IgD-negative memory B cell (primary cell): ENCODE measurements around the gene ZNF511. TPM values are rescaled to one million over a fixed set of nuclear protein-coding genes. Genes with fewer than 3 reads are reported as not detected.
"Not testable (repeated sequence)": the region's sequence is repeated elsewhere in the genome, so short reads cannot be mapped to it uniquely, and the experiment has no call there.

Experiments
- H3K27ac Mint-ChIP-seq, 3 donors: one replicate each; pipeline ENCODE4 v1.8.0; 2020 to 2022; ENCODE audit warnings: mild to moderate bottlenecking in 3 of 3, mixed read lengths in 3 of 3, moderate library complexity in 1 of 3
- H3K27me3 Mint-ChIP-seq: one replicate; pipeline ENCODE4 v1.8.0; 2021; ENCODE audit warnings: mixed read lengths
- H3K36me3 Mint-ChIP-seq: one replicate; pipeline ENCODE4 v1.8.0; 2020; ENCODE audit warnings: mild to moderate bottlenecking, mixed read lengths
- H3K4me1 Mint-ChIP-seq, 3 donors: one replicate each; pipeline ENCODE4 v1.8.0; 2020 to 2022; ENCODE audit warnings: mixed read lengths in 3 of 3, mild to moderate bottlenecking in 1 of 3
- H3K4me3 Mint-ChIP-seq, 4 donors: one replicate each; pipeline ENCODE4 v1.8.0; 2020 to 2022; ENCODE audit warnings: mild to moderate bottlenecking in 4 of 4, mixed read lengths in 4 of 4, moderate library complexity in 3 of 4
- H3K9me3 Mint-ChIP-seq, 3 donors: one replicate each; pipeline ENCODE4 v1.8.0; 2020 to 2021; ENCODE audit warnings: mixed read lengths in 3 of 3, mild to moderate bottlenecking in 1 of 3
- polyA plus RNA-seq: library from polyadenylated mRNA; unstranded; fragments of 300-500 nt; fragmentation: Illumina TruSeq; gene quantifications from one replicate; pipeline ENCODE4 v1.2.3, GENCODE V29; 2021

The ZNF511 gene, protein sequence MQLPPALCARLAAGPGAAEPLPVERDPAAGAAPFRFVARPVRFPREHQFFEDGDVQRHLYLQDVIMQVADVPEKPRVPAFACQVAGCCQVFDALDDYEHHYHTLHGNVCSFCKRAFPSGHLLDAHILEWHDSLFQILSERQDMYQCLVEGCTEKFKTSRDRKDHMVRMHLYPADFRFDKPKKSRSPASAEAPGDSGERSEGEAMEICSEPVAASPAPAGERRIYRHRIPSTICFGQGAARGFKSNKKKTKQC
- 107 TPM for polyA plus RNA-seq

- Mint-ChIP-seq H3K9me3 (no peaks in the 10 kb centered on the region), H3K4me3 (peak within 1 kb of the TSS; percentile 91 to 99 (median 97)), H3K27ac (peak within 1 kb of the TSS; percentile 97 to 100 (median 99)), H3K27me3 (no peaks in the 10 kb centered on the region), H3K4me1 (peaks cover 21 to 24% (median 24%) of the 10 kb centered on the region in 3 donors), H3K36me3 (peaks cover 2% of the 10 kb centered on the region)
These were observed at the start of gene ZNF511, which contains the start of gene TUBGCP2 for GRCh38 chr10:133308421-133309099. Gene ZNF511 (plus strand): TSS chr10:133308914. CDS start chr10:133308944, 30 bp downstream. Gene TUBGCP2 (minus strand): TSS chr10:133308872. CDS start chr10:133302941, 5,931 bp downstream.

DNA sequence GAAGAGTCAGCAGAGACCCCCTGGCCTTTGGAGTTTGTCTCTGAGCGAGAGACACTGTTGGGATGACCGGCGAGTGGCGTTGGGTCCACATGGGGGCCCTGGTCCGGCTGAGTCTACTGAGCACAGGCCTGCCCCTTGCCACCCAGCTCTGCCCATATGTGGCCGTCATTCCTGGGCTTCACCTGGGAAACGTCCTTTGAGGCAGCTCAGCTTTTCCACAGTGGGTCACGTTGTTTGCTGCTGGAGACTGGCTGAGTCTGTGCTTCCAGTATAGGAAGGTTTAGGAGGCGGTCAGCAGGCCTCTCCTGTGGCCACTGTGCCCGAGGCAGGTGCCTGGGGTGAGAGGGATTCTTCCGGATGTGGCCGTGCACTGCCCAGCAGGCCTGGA, 49.1 kb upstream of the ZNF511 start:
- Mint-ChIP-seq H3K9me3 (no peaks in the 10 kb centered on the region), H3K4me1 (peaks cover 16 to 36% (median 21%) of the 10 kb centered on the region in 3 donors), H3K27me3 (no peaks in the 10 kb centered on the region), H3K27ac (peak overlapping the region; percentile 91 to 94 (median 93)), H3K36me3 (peaks cover 1% of the 10 kb centered on the region), H3K4me3 (peak overlapping the region; percentile 55 to 93 (median 84))

GRCh38 chr10:133260895-133261725, 47.6 kb upstream of the ZNF511 start:
- H3K27me3 Mint-ChIP-seq = no peaks in the 10 kb centered on the region
- peak overlapping the region; percentile 67 to 94 (median 84) for H3K27ac Mint-ChIP-seq
- H3K36me3 Mint-ChIP-seq = peaks cover 1% of the 10 kb centered on the region
- H3K9me3 Mint-ChIP-seq = no peaks in the 10 kb centered on the region
- H3K4me3 Mint-ChIP-seq = peak overlapping the region; percentile 78 to 93 (median 87)
- H3K4me1 Mint-ChIP-seq = peaks cover 20 to 43% (median 23%) of the 10 kb centered on the region in 3 donors

- no peaks in the 10 kb centered on the region for H3K9me3 Mint-ChIP-seq
- H3K4me3 Mint-ChIP-seq = peak overlapping the region; percentile 78 to 93 (median 87)
- H3K4me1 Mint-ChIP-seq = peaks cover 20 to 43% (median 23%) of the 10 kb centered on the region in 3 donors
- peak overlapping the region in 2 of 3 donors; percentile 84 to 94 for H3K27ac Mint-ChIP-seq
- no peaks in the 10 kb centered on the region for H3K27me3 Mint-ChIP-seq
- H3K36me3 Mint-ChIP-seq = peaks cover 1% of the 10 kb centered on the region
These were observed 46.9 kb upstream of the ZNF511 start for GRCh38 chr10:133261726-133262325.

- no peaks in the 10 kb centered on the region for H3K9me3 Mint-ChIP-seq
- H3K27me3 Mint-ChIP-seq = no peaks in the 10 kb centered on the region
- peaks cover 20 to 37% (median 20%) of the 10 kb centered on the region in 3 donors for H3K4me1 Mint-ChIP-seq
- peak overlapping the region in 2 of 3 donors; percentile 80 to 90 for H3K27ac Mint-ChIP-seq
- peak overlapping the region in 2 of 4 donors; percentile 62 to 88 for H3K4me3 Mint-ChIP-seq
- peaks cover 1% of the 10 kb centered on the region for H3K36me3 Mint-ChIP-seq
These were observed 46.0 kb upstream of the ZNF511 start for GRCh38 chr10:133262696-133263095.

DNA sequence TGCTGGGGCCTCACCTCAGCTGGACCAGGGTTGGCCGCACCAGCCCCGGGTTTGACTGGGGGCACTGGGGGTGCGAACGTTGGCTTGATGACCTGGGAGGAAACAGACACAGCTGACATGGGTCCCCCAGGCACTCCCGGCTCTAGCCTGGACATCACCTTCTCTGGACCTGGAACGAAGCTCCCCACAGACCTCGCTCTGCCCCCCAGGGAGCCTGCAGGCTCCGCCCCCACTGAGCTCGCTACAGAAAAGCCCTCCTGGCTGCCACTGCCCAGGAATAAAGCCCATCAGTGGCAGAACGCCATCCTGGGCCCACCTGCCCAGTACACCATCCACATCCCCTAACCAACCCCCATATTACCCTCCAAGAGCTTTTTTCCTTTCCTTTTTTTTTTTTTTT, 45.0 kb upstream of the ZNF511 start:
- no peaks in the 10 kb centered on the region for H3K27me3 Mint-ChIP-seq
- H3K4me1 Mint-ChIP-seq = peaks cover 16 to 34% (median 19%) of the 10 kb centered on the region in 3 donors
- peaks cover 1% of the 10 kb centered on the region for H3K36me3 Mint-ChIP-seq
- peak overlapping the region in 2 of 3 donors; percentile 27 to 90 for H3K27ac Mint-ChIP-seq
- H3K4me3 Mint-ChIP-seq = peak overlapping the region in 2 of 4 donors; percentile 70 to 76
- no peaks in the 10 kb centered on the region for H3K9me3 Mint-ChIP-seq

- H3K9me3 Mint-ChIP-seq = no peaks in the 10 kb centered on the region
- no peaks in the 10 kb centered on the region for H3K27me3 Mint-ChIP-seq
- peaks cover 1% of the 10 kb centered on the region for H3K36me3 Mint-ChIP-seq
- H3K27ac Mint-ChIP-seq = peak overlapping the region in 2 of 3 donors; percentile 90
- peak overlapping the region; percentile 8 to 90 (median 76) for H3K4me3 Mint-ChIP-seq
- peaks cover 10 to 29% (median 13%) of the 10 kb centered on the region in 3 donors for H3K4me1 Mint-ChIP-seq
These were observed 44.3 kb upstream of the ZNF511 start for GRCh38 chr10:133264461-133264860.

GRCh38 chr10:133265052-133265451, 43.7 kb upstream of the ZNF511 start:
- H3K36me3 Mint-ChIP-seq, H3K9me3 Mint-ChIP-seq, H3K27me3 Mint-ChIP-seq, H3K27ac Mint-ChIP-seq: not testable (repeated sequence)
- peak overlapping the region in 2 of 4 donors; percentile 40 to 90 for H3K4me3 Mint-ChIP-seq
- peaks cover 8 to 25% (median 13%) of the 10 kb centered on the region in 3 donors for H3K4me1 Mint-ChIP-seq

DNA sequence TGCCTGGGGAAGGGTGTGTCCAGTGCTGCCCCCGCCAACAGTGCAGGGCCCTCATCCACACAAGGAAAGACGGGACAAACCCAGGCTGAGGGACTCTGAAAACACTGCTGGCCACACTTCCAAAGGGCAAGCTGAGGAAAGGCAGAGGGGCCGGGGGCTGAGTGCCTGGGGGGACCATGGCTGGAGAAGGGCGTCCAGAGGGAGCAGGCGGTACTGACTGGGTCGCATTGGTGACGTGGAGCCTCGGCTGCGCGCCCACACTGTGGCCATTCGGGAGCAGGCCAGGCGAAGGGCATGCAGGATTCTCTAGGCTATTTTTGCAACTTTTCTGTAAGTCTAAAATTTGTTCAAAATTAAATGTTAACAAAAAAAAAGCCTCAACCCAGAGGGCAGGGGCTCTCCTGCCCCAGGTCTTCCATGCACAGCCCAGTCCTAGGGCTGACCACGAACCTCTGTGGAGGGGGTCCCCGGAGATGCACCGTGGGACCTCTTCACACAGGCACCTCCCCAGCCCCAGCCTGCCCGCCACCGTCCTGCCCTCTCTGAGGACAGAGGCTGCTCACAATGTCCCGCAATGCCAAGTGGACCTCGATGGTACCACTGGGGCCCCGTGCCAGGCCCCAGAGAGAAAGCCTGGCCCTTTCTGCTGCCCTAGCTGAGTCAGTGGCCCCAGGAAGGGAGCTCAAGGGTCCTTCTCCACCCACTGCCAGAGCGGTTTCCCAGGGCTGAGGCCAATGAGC, 42.5 kb upstream of the ZNF511 start:
- H3K4me1 Mint-ChIP-seq = peaks cover 8 to 17% (median 10%) of the 10 kb centered on the region in 3 donors
- no peaks in the 10 kb centered on the region for H3K27me3 Mint-ChIP-seq
- peaks cover 1% of the 10 kb centered on the region for H3K36me3 Mint-ChIP-seq
- no peaks in the 10 kb centered on the region for H3K9me3 Mint-ChIP-seq
- H3K4me3 Mint-ChIP-seq = peak overlapping the region in 1 of 4 donors; percentile 40
- H3K27ac Mint-ChIP-seq = no peak overlapping the region

- Mint-ChIP-seq H3K36me3 (peaks cover 1% of the 10 kb centered on the region), H3K4me1 (peaks cover 8 to 17% (median 10%) of the 10 kb centered on the region in 3 donors), H3K27ac (no peak overlapping the region), H3K27me3 (no peaks in the 10 kb centered on the region), H3K9me3 (no peaks in the 10 kb centered on the region), H3K4me3 (no peak overlapping the region)
These were observed 41.4 kb upstream of the ZNF511 start for GRCh38 chr10:133267293-133267692.

GRCh38 chr10:133267829-133268228, 40.9 kb upstream of the ZNF511 start:
- no peak overlapping the region for H3K4me3 Mint-ChIP-seq
- no peaks in the 10 kb centered on the region for H3K9me3 Mint-ChIP-seq
- H3K27ac Mint-ChIP-seq = no peak overlapping the region
- H3K4me1 Mint-ChIP-seq = peaks cover 8 to 17% (median 10%) of the 10 kb centered on the region in 3 donors
- no peaks in the 10 kb centered on the region for H3K27me3 Mint-ChIP-seq
- peaks cover 1% of the 10 kb centered on the region for H3K36me3 Mint-ChIP-seq

DNA sequence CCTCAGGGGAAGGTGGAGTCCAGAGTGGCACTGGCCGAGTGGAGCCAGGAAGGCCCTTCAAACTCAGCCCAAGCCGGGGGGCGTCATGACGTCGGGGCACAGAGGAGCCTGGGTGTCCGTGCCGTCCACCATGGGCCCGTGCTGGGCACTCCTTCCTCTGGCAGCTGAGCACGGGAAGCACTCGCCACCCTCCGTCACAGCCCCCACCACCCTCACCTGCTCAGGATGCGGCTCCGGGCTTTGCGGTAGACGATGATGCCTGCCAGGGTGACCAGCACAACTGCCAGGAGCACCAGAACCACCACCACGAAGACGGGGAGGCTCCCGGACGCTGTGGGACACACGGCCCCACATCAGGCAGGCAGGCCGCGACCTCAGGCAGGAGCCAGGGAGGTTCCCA, 40.2 kb upstream of the ZNF511 start:
- Mint-ChIP-seq H3K27ac (peak overlapping the region in 1 of 3 donors; percentile 39), H3K9me3 (no peaks in the 10 kb centered on the region), H3K27me3 (no peaks in the 10 kb centered on the region), H3K4me1 (peaks cover 8 to 14% (median 10%) of the 10 kb centered on the region in 3 donors), H3K36me3 (peaks cover 1% of the 10 kb centered on the region), H3K4me3 (no peak overlapping the region)

GRCh38 chr10:133269367-133269766, 39.3 kb upstream of the ZNF511 start:
- H3K27me3 Mint-ChIP-seq = no peaks in the 10 kb centered on the region
- peaks cover 1% of the 10 kb centered on the region for H3K36me3 Mint-ChIP-seq
- no peaks in the 10 kb centered on the region for H3K9me3 Mint-ChIP-seq
- no peak overlapping the region for H3K27ac Mint-ChIP-seq
- peaks cover 5 to 10% (median 6%) of the 10 kb centered on the region in 3 donors for H3K4me1 Mint-ChIP-seq
- H3K4me3 Mint-ChIP-seq = no peak overlapping the region

- Mint-ChIP-seq H3K9me3 (no peaks in the 10 kb centered on the region), H3K4me3 (no peak overlapping the region), H3K27me3 (no peaks in the 10 kb centered on the region), H3K27ac (peak overlapping the region in 1 of 3 donors; percentile 51), H3K36me3 (no peaks in the 10 kb centered on the region), H3K4me1 (peaks cover 3 to 6% (median 5%) of the 10 kb centered on the region in 3 donors)
These were observed 38.5 kb upstream of the ZNF511 start for GRCh38 chr10:133270204-133270603.
